HG02759 (cell line): ENCODE data around the gene DCK.
"Not testable (repeated sequence)": the region's sequence is repeated elsewhere in the genome, so short reads cannot be mapped to it uniquely, and the experiment has no call there.

Experiments
- ATAC-seq: cut with Tn5 transposase; IDR thresholded peaks from one replicate; pipeline ENCODE4 v1.9.1; 2021; ENCODE audit warnings: mild to moderate bottlenecking, moderate library complexity; ENCODE audit not compliant: unreplicated experiment

Gene DCK

GRCh38 chr4:70999639-71000038 lies 6.2 kb downstream of the DCK start:
- not testable (repeated sequence) for ATAC-seq

GRCh38 chr4:71001363-71001762 lies 7.9 kb downstream of the DCK start:
- ATAC-seq = not testable (repeated sequence)

GRCh38 chr4:71004281-71004851 lies 10.9 kb downstream of the DCK start:
- ATAC-seq = peak; percentile 54

GRCh38 chr4:71005025-71005424 lies 11.6 kb downstream of the DCK start:
- not testable (repeated sequence) for ATAC-seq

- ATAC-seq = peak; percentile 77
Observed at GRCh38 chr4:71006203-71006907, 12.9 kb downstream of the DCK start.

GRCh38 chr4:71008196-71008595 lies 14.7 kb downstream of the DCK start:
- no peak for ATAC-seq

DNA sequence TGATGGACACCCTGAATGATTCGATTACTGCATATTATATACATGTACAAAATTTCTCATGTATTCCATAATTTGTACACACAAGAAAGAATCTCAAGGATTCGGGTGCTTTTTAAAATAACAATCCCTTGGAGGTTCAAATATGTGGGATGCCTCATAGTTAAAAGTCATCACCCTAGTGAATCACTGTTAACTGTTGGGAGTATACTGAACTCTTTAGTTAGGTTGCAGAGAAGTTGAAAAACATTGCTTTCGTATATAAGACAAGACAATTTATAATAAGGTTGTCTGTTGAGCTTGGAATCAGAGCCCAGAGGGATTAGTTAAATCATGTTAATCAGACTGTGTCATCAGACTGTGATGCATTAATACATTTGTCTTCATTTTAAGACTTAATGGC lies 15.6 kb downstream of the DCK start:
- ATAC-seq = no peak

- peak; percentile 39 for ATAC-seq
Observed at GRCh38 chr4:71009890-71010588, 16.6 kb downstream of the DCK start.

DNA sequence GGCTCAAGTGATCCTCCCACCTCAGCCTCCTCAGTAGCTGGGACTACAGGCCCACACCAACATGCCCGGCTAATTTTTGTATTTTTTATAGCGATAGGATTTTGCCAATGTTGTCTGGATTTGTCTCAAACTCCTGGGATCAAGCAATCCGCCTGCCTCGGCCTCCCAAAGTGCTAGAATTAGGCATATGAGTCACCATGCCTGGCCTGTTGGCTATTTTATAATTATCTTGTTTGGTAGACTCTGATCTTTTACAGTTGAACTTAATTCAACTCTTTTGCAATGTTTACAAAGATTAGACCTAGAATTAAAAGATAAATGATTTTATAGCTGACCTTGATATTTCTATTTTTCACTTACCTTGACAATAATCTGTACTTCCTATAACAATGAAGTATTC lies 18.0 kb downstream of the DCK start:
- ATAC-seq = no peak

- ATAC-seq = not testable (repeated sequence)
Observed at GRCh38 chr4:71017391-71017790, 23.9 kb downstream of the DCK start.

- no peak for ATAC-seq
Observed at GRCh38 chr4:71020611-71021010, 27.2 kb downstream of the DCK start.

DNA sequence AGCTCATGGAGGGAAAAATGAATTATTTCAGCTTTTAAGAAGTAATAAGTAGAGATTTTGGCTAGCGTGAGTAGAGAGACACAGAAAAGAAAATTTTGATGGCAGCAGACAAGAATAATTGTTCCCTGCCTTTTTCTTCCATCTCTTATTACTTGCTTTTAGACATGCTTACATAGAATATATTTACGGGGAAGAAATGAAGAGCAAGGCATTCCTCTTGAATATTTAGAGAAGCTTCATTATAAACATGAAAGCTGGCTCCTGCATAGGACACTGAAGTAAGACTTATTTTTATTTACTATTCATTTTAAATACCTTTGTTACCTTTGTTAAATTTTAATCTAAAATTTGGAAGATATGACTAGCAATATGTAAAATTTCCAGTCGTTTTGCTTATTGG lies 32.2 kb downstream of the DCK start:
- ATAC-seq = no peak

DNA sequence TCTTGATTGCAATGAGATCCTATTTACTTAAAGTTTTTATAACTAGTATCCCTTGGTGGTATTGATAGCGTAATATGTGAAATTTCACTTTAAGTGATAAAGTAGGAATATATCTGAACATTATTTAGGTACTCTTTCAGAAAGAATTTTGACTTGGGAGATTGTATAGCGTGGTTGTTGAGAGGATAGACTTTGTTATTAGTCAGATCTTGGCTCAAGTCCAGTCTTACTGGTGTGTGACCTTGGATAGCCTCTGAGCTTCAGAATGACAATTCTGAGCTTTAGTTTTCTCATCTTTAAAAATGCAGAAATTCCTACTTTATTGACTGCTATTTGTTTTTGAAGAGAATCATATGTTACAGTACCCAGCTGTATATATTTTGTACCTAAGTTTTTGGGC lies 32.6 kb downstream of the DCK start:
- ATAC-seq = no peak

- no peak for ATAC-seq
Observed at GRCh38 chr4:71027611-71028010, 34.2 kb downstream of the DCK start.

DNA sequence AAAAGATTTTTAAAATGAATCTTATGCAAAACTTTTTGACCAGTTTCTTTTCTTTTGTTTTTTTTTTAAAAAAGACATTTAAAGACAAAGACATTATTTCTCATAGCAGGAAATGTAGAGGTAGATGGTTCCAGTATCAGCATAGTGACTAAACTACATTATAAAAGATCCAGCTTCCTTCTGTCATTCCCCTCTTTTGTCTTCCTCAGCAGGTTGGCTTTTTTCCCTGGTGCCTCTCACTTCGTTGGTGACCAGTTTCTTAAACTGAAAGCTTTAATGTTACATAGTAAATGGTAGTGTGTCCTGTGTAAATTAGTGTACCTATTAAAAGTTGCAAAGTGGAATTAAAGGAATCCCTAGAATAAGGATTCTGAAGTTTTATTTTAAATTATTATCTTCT lies 36.1 kb downstream of the DCK start:
- no peak for ATAC-seq

DNA sequence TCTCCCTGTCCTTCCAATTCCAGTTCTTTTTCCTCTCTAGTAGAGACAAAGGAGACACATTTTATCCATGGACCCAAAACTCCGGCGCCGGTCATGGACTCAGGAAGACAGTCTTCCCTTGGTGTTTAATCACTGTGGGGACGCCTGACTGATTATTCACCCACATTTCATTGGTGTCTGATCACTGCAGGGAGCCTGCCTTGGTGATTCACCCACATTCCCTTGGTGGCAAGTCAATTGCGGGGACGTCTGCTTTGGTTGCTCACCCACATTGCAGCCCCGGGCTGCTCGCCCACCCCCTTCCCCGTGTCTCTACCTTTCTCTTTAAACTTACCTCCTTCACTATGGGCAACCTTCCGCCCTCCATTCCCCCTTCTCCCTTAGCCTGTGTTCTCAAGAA lies 38.7 kb downstream of the DCK start:
- not testable (repeated sequence) for ATAC-seq

- ATAC-seq = no peak
Observed at GRCh38 chr4:71045256-71045655, 51.8 kb downstream of the DCK start.

- ATAC-seq = no peak
Observed at GRCh38 chr4:71049395-71049794, 55.9 kb downstream of the DCK start.

GRCh38 chr4:71050809-71051208 lies 57.4 kb downstream of the DCK start:
- no peak for ATAC-seq

DNA sequence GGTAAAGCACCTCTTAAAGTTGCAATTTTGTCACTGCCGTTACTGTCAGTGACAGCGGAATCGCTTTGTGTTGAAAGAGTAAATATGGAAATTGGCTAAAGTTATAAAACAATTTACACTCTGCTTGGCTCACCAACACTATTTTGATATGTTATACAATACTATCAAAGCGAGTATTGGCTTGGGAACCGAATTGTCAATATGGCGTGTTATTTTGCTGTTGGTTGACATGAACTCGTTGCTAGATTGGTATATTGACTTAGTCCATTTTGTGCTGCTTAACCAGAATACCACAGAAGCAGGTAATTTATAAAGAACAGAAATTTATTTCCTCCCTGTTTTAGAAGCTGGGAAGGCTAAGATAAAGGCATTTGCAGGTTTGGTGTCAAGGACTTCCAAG lies 58.6 kb downstream of the DCK start:
- no peak for ATAC-seq

DNA sequence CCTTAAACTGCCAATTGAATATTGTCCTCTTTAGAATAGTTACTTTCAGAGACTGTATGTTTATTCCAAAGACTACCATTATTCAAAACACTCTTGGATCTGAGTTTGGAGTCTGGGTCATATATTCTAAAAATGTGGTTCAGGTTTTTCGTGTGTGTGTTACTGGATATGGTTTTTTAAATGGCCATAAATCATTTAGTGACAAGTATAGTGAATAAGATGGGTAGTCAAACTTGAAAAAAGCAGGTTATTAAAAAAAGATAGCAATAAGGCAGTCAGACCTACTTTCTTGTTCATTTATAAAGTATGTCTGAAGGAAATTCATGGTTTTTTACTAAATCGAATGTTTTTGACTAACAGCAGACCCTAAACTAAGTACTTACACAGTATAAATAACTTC lies 59.3 kb downstream of the DCK start:
- no peak for ATAC-seq

- ATAC-seq = not testable (repeated sequence)
Observed at GRCh38 chr4:71053613-71054012, 60.2 kb downstream of the DCK start.
